Measurements from ENCODE around the gene DKKL1. TPM values are rescaled to one million over a fixed set of nuclear protein-coding genes. Genes with fewer than 3 reads are reported as not detected.

DKKL1 gene
- total RNA-seq, 1 donor from 2014 or later = not detected

DNA sequence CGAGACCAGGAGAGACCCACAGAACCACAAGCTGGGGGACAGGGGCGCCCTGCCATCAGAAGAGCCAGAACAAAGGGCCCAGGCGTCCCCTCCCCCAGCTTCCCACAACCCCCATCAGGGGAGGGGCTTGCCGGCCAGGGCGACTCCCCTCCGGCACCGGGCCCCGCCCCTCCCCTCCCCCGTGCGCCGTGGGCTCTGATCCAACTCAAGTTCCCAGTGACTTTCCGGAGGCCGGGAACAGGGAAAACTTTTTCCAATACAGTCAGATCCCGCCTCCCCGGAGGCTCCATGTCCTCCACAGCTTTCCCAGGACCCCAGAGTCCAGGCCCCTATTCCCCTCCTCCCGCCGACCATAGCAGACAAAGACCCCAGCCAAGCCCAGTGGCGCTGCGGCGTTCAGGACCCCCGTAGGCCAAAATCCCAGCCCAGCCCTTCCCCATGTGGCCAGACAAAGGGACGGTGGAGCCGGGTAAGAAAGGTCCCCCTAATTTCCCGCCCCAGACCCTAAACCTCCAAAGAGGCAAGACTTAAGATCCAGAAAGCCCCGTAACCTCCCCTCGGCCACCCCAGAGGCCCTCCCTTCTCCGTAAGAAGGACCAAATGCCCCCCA, 2.1 kb upstream of the DKKL1 start:
- H3K27me3 ChIP-seq = no peaks in the 10 kb centered on the region
- no peaks in the 10 kb centered on the region for H3K9me3 ChIP-seq
- H3K27ac ChIP-seq = peak overlapping the region; percentile 88 to 89
- peaks cover 0 to 17% of the 10 kb centered on the region in 2 donors for H3K36me3 ChIP-seq
- peaks cover 0 to 7% of the 10 kb centered on the region in 2 donors for H3K4me1 ChIP-seq
- intact Hi-C loops (cut with DNase I) = loop anchor here (5.0 kb wide), 3 partner anchors 231 to 724 kb away; partner anchors contain the start of genes DBP, PRMT1 and PRR12
- peak overlapping the region; percentile 62 to 76 for H3K4me3 ChIP-seq
- peak; percentile 23 to 88 for DNase-seq (ENCODE audit: low spot score in 2 of 2)
- TF ChIP-seq, protein P1, sequence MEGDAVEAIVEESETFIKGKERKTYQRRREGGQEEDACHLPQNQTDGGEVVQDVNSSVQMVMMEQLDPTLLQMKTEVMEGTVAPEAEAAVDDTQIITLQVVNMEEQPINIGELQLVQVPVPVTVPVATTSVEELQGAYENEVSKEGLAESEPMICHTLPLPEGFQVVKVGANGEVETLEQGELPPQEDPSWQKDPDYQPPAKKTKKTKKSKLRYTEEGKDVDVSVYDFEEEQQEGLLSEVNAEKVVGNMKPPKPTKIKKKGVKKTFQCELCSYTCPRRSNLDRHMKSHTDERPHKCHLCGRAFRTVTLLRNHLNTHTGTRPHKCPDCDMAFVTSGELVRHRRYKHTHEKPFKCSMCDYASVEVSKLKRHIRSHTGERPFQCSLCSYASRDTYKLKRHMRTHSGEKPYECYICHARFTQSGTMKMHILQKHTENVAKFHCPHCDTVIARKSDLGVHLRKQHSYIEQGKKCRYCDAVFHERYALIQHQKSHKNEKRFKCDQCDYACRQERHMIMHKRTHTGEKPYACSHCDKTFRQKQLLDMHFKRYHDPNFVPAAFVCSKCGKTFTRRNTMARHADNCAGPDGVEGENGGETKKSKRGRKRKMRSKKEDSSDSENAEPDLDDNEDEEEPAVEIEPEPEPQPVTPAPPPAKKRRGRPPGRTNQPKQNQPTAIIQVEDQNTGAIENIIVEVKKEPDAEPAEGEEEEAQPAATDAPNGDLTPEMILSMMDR (IDR thresholded peaks at IDR 0.05) = no peak

DNA sequence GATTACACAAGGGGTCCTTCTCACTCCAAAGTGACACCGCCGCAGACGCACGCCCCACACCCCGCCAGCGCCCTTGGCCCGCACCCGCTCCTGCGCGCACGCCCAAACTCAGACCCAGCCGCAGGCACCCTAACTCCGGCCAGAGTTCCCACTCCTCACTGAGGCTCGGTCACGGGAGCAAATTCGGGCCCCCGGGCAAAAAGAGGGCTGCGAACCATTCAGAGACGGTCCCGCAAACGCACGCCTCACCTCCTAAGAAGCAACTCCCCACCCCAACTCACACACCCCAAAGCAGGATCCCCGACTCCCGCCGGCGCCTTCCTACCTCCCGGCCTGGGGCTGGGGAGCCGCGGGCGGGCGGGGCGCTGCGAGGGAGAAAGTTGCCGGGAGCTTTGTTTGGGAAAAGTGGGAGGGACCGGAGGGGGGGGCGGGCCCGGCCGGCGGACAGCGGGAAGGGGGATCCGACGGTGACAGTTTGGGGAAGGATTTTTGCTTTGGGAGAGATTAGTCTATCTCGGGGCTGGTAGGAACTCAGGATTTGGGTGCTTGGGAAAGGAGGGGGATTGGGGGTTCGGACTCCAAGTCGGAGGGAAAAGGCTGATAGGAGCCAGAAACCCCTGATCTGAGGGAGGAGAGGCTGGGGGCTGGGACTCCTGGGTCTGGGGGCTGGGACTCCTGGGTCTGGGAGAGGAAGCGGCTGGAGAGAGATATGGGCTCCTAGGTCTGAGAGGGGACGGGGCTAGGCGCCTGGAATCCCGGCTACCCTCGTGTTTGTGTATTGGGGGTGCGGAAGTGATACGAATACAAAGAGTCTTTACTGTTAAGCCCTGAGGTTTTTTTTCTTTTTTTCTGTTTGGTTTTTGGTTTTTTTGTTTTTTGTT, 1.4 kb upstream of the DKKL1 start, which contains the start of gene TEAD2:
TEAD2 (minus strand) TSS at position 369 of the 881 bp plus-strand sequence. CDS start 2,341 bp downstream, outside the sequence.
- Histone ChIP-seq H3K4me1 (peaks cover 0 to 7% of the 10 kb centered on the region in 2 donors), H3K36me3 (peaks cover 0 to 17% of the 10 kb centered on the region in 2 donors), H3K27ac (peak within 1 kb of the TSS; percentile 88 to 89), H3K4me3 (peak within 1 kb of the TSS; percentile 62 to 76), H3K27me3 (no peaks in the 10 kb centered on the region), H3K9me3 (no peaks in the 10 kb centered on the region)
- DNase-seq (ENCODE audit: low spot score in 2 of 2) = peak in 1 of 2 donors; percentile 85
- TF ChIP-seq, protein P1 (IDR thresholded peaks at IDR 0.05) = no peak
- intact Hi-C loops (cut with DNase I) = loop anchor here (5.0 kb wide), 3 partner anchors 230 to 725 kb away; partner anchors contain the start of genes DBP, PRMT1 and PRR12

DNA sequence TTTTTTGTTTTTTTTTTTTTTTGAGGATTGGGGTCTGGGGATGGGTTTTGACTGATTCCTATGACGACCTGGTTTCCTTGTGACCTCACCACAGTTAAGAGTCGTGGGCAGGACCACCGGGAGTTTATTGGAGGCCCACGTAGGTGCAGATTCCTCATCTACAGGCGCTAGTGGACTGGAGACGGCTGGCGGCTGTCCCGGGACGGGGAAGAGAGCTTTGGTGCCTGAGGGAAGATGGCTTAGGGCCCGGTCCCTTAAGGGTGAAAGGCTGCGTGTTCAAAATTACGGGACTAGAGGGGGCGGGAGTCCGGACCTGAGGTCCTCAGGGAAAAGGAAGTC, 779 bp upstream of the DKKL1 start:
- DNase-seq (ENCODE audit: low spot score in 2 of 2) = peak in 1 of 2 donors; percentile 71
- H3K4me3 ChIP-seq = peak overlapping the region; percentile 45 to 76
- peaks cover 0 to 12% of the 10 kb centered on the region in 2 donors for H3K36me3 ChIP-seq
- H3K27me3 ChIP-seq = no peaks in the 10 kb centered on the region
- TF ChIP-seq, protein P1 (IDR thresholded peaks at IDR 0.05) = no peak
- H3K27ac ChIP-seq = peak overlapping the region; percentile 88 to 89
- no peaks in the 10 kb centered on the region for H3K9me3 ChIP-seq
- H3K4me1 ChIP-seq = peaks cover 0 to 7% of the 10 kb centered on the region in 2 donors
- intact Hi-C loops (cut with DNase I) = loop anchor here (1.0 to 5.0 kb wide), 5 partner anchors 24 to 726 kb away; partner anchors contain the start of genes DBP, PRMT1 and PRR12

DNA sequence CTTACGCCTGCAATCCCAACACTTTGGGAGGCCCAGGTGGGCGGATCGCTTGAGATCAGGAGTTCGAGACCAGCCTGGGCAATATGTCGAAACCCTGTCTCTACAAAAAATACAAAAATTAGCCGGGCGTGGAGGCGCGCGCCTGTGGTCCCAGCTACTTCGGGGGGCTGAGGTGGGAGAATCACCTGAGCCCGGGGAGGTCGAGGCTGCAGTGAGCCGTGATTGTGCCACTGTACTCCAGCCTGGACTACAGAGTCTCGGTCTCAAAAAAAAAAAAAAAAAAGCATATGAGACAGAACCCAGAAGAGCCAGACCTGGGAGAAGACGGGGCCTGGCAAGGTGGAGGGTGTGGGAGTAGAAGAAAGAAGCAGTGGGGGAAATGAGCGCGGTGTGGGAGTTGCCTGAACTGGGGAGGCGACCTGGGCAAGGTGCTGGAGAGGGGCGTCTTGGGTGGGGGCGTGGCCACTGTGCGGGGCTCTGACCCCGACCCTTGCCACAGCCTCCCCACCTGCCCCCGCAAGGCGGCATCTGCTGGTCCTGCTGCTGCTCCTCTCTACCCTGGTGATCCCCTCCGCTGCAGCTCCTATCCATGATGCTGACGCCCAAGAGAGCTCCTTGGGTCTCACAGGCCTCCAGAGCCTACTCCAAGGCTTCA, 533 bp downstream of the DKKL1 start:
- no peak for DNase-seq (ENCODE audit: low spot score in 2 of 2)
- H3K27ac ChIP-seq = peak overlapping the region; percentile 37 to 88
- intact Hi-C loops (cut with DNase I) = loop anchor here (5.0 kb wide), 3 partner anchors 228 to 727 kb away; partner anchors contain the start of genes DBP, PRMT1 and PRR12

More for the DNA sequence above, 533 bp downstream of the DKKL1 start:
- Histone ChIP-seq H3K27me3 (no peaks in the 10 kb centered on the region), H3K4me1 (peaks cover 0 to 7% of the 10 kb centered on the region in 2 donors), H3K4me3 (peak overlapping the region; percentile 38 to 76), H3K36me3 (peaks cover 0 to under 1% of the 10 kb centered on the region in 2 donors), H3K9me3 (peaks cover 0 to 11% of the 10 kb centered on the region in 2 donors)
- TF ChIP-seq, protein P1 (IDR thresholded peaks at IDR 0.05) = no peak
